ENCODE results near the gene MMP20.
A peak's percentile ranks its signal among the peaks of the same experiment; 100 is the strongest.

The MMP20 gene

GRCh38 chr11:102580185-102580951, 44.8 kb downstream of the MMP20 start:
- peaks cover 8% of the 10 kb centered on the region for H3K9me3 Mint-ChIP-seq
- H3K36me3 Mint-ChIP-seq, result peaks cover 2% of the 10 kb centered on the region
- DNase-seq, result no peak
- no peaks in the 10 kb centered on the region for H3K27me3 Mint-ChIP-seq
- H3K4me3 Mint-ChIP-seq, result no peak overlapping the region
- H3K4me1 Mint-ChIP-seq, result peaks cover 24% of the 10 kb centered on the region
- H3K27ac Mint-ChIP-seq, result no peak overlapping the region
- CTCF ChIA-PET, result interaction anchor here (1.0 kb wide), 1 partner anchor 8 kb away, joined by 3 read pairs; no protein-coding TSS in a partner anchor

GRCh38 chr11:102577723-102578122, 47.4 kb downstream of the MMP20 start:
- Mint-ChIP-seq H3K4me1 (peaks cover 24% of the 10 kb centered on the region), H3K27ac (no peak overlapping the region), H3K4me3 (no peak overlapping the region), H3K9me3 (peaks cover 10% of the 10 kb centered on the region), H3K36me3 (peaks cover 2% of the 10 kb centered on the region), H3K27me3 (no peaks in the 10 kb centered on the region)
- CTCF ChIA-PET, result interaction anchor here (0.9 to 1.6 kb wide), 3 partner anchors 17 to 35 kb away, joined by 3 to 6 read pairs (median 5); no protein-coding TSS in a partner anchor
- DNase-seq, result no peak

- CTCF ChIA-PET, result interaction anchor here (1.6 kb wide), 1 partner anchor 36 kb away, joined by 6 read pairs; no protein-coding TSS in a partner anchor
- Mint-ChIP-seq H3K27me3 (peaks cover under 1% of the 10 kb centered on the region), H3K4me1 (peaks cover 24% of the 10 kb centered on the region), H3K36me3 (peaks cover 2% of the 10 kb centered on the region), H3K4me3 (no peak overlapping the region), H3K27ac (peak overlapping the region; percentile 76), H3K9me3 (peaks cover 12% of the 10 kb centered on the region)
- no peak for DNase-seq
Observed at GRCh38 chr11:102577182-102577581, 48.0 kb downstream of the MMP20 start.

GRCh38 chr11:102576350-102576749, 48.8 kb downstream of the MMP20 start:
- Mint-ChIP-seq H3K36me3 (peaks cover 2% of the 10 kb centered on the region), H3K4me3 (no peak overlapping the region), H3K4me1 (peaks cover 24% of the 10 kb centered on the region), H3K9me3 (peaks cover 19% of the 10 kb centered on the region), H3K27ac (peak overlapping the region; percentile 55), H3K27me3 (peaks cover 4% of the 10 kb centered on the region)
- no peak for DNase-seq
- CTCF ChIA-PET, result no interaction called here

GRCh38 chr11:102575012-102575411, 50.1 kb downstream of the MMP20 start:
- H3K9me3 Mint-ChIP-seq, result peaks cover 20% of the 10 kb centered on the region
- DNase-seq, result no peak
- peaks cover 4% of the 10 kb centered on the region for H3K27me3 Mint-ChIP-seq
- H3K4me3 Mint-ChIP-seq, result no peak overlapping the region
- no peak overlapping the region for H3K27ac Mint-ChIP-seq
- peaks cover 2% of the 10 kb centered on the region for H3K36me3 Mint-ChIP-seq
- CTCF ChIA-PET, result no interaction called here
- peaks cover 24% of the 10 kb centered on the region for H3K4me1 Mint-ChIP-seq

- Mint-ChIP-seq H3K36me3 (peaks cover 10% of the 10 kb centered on the region), H3K4me1 (peaks cover 24% of the 10 kb centered on the region), H3K27ac (no peak overlapping the region), H3K9me3 (peaks cover 27% of the 10 kb centered on the region), H3K27me3 (peaks cover 11% of the 10 kb centered on the region), H3K4me3 (no peak overlapping the region)
- DNase-seq, result no peak
- CTCF ChIA-PET, result interaction anchor here (0.7 kb wide), 1 partner anchor 14 kb away, joined by 3 read pairs; no protein-coding TSS in a partner anchor
Observed at GRCh38 chr11:102573851-102574250, 51.3 kb downstream of the MMP20 start.

- peaks cover 34% of the 10 kb centered on the region for H3K9me3 Mint-ChIP-seq
- no peak overlapping the region for H3K27ac Mint-ChIP-seq
- no peak for DNase-seq
- peaks cover 11% of the 10 kb centered on the region for H3K27me3 Mint-ChIP-seq
- CTCF ChIA-PET, result interaction anchor here (1.0 to 1.4 kb wide), 2 partner anchors 8 to 40 kb away, joined by 3 read pairs; no protein-coding TSS in a partner anchor
- no peak overlapping the region for H3K4me3 Mint-ChIP-seq
- peaks cover 16% of the 10 kb centered on the region for H3K36me3 Mint-ChIP-seq
- H3K4me1 Mint-ChIP-seq, result peaks cover 22% of the 10 kb centered on the region
Observed at GRCh38 chr11:102572554-102573220, 52.4 kb downstream of the MMP20 start.

- H3K36me3 Mint-ChIP-seq, result peaks cover 23% of the 10 kb centered on the region
- H3K9me3 Mint-ChIP-seq, result peaks cover 38% of the 10 kb centered on the region
- DNase-seq, result no peak
- H3K27me3 Mint-ChIP-seq, result peaks cover 11% of the 10 kb centered on the region
- no peak overlapping the region for H3K27ac Mint-ChIP-seq
- CTCF ChIA-PET, result interaction anchor here (0.6 kb wide), 1 partner anchor 140 kb away, joined by 3 read pairs; no protein-coding TSS in a partner anchor
- no peak overlapping the region for H3K4me3 Mint-ChIP-seq
- peaks cover 4% of the 10 kb centered on the region for H3K4me1 Mint-ChIP-seq
Observed at GRCh38 chr11:102568851-102569250, 56.3 kb downstream of the MMP20 start.

- CTCF ChIA-PET, result no interaction called here
- H3K4me1 Mint-ChIP-seq, result peaks cover 31% of the 10 kb centered on the region
- H3K36me3 Mint-ChIP-seq, result peaks cover 30% of the 10 kb centered on the region
- peaks cover 7% of the 10 kb centered on the region for H3K27me3 Mint-ChIP-seq
- H3K4me3 Mint-ChIP-seq, result no peak overlapping the region
- DNase-seq, result no peak
- H3K27ac Mint-ChIP-seq, result no peak overlapping the region
- peaks cover 35% of the 10 kb centered on the region for H3K9me3 Mint-ChIP-seq
Observed at GRCh38 chr11:102566112-102566511, 59.0 kb downstream of the MMP20 start.

- Mint-ChIP-seq H3K27ac (peak overlapping the region; percentile 19), H3K9me3 (peaks cover 31% of the 10 kb centered on the region), H3K27me3 (no peaks in the 10 kb centered on the region), H3K4me1 (peaks cover 50% of the 10 kb centered on the region), H3K36me3 (peaks cover 28% of the 10 kb centered on the region), H3K4me3 (no peak overlapping the region)
- CTCF ChIA-PET, result interaction anchor here (0.6 to 1.1 kb wide), 2 partner anchors 23 to 50 kb away, joined by 3 read pairs; no protein-coding TSS in a partner anchor
- no peak for DNase-seq
Observed at GRCh38 chr11:102564110-102564509, 61.0 kb downstream of the MMP20 start.

GRCh38 chr11:102561636-102562035, 63.5 kb downstream of the MMP20 start:
- H3K4me1 Mint-ChIP-seq, result peaks cover 53% of the 10 kb centered on the region
- no peak for DNase-seq
- H3K4me3 Mint-ChIP-seq, result peak overlapping the region; percentile 37
- H3K9me3 Mint-ChIP-seq, result peaks cover 24% of the 10 kb centered on the region
- peaks cover 24% of the 10 kb centered on the region for H3K36me3 Mint-ChIP-seq
- peak overlapping the region; percentile 89 for H3K27ac Mint-ChIP-seq
- no peaks in the 10 kb centered on the region for H3K27me3 Mint-ChIP-seq
- CTCF ChIA-PET, result interaction anchor here (0.9 kb wide), 1 partner anchor 22 kb away, joined by 3 read pairs; no protein-coding TSS in a partner anchor

GRCh38 chr11:102560555-102561011, 64.5 kb downstream of the MMP20 start:
- Mint-ChIP-seq H3K27ac (peak overlapping the region; percentile 97), H3K36me3 (peaks cover 19% of the 10 kb centered on the region), H3K27me3 (no peaks in the 10 kb centered on the region), H3K9me3 (peaks cover 18% of the 10 kb centered on the region), H3K4me1 (peaks cover 53% of the 10 kb centered on the region), H3K4me3 (peak overlapping the region; percentile 67)
- CTCF ChIA-PET, result interaction anchor here (1.1 to 1.5 kb wide), 2 partner anchors 14 to 52 kb away, joined by 3 read pairs; no protein-coding TSS in a partner anchor
- DNase-seq, result peak; percentile 30

- Mint-ChIP-seq H3K9me3 (peaks cover 18% of the 10 kb centered on the region), H3K4me3 (peak overlapping the region; percentile 0), H3K27me3 (peaks cover 6% of the 10 kb centered on the region), H3K4me1 (peaks cover 53% of the 10 kb centered on the region), H3K27ac (peak overlapping the region; percentile 97), H3K36me3 (peaks cover 19% of the 10 kb centered on the region)
- peak; percentile 31 for DNase-seq
- CTCF ChIA-PET, result interaction anchor here (1.2 to 1.5 kb wide), 2 partner anchors 15 to 271 kb away, joined by 3 to 4 read pairs; no protein-coding TSS in a partner anchor
Observed at GRCh38 chr11:102559839-102560238, 65.3 kb downstream of the MMP20 start.

GRCh38 chr11:102555091-102555490, 70.0 kb downstream of the MMP20 start:
- Mint-ChIP-seq H3K27ac (no peak overlapping the region), H3K9me3 (peaks cover 11% of the 10 kb centered on the region), H3K4me1 (peaks cover 12% of the 10 kb centered on the region), H3K4me3 (no peak overlapping the region), H3K36me3 (peaks cover 12% of the 10 kb centered on the region), H3K27me3 (peaks cover 27% of the 10 kb centered on the region)
- DNase-seq, result no peak
- CTCF ChIA-PET, result interaction anchor here (0.8 to 2.1 kb wide), 3 partner anchors 56 to 286 kb away, joined by 3 to 5 read pairs (median 3); no protein-coding TSS in a partner anchor

Measured in activated naive CD4-positive, alpha-beta T cell treated with anti-CD3 and anti-CD28 coated beads, Interleukin-2, amount 10 ng/mL, durations not matched to agents 7 days and 5 days (primary cell).